ENCODE measurements around the gene OR7D2.

OR7D2 gene

DNA sequence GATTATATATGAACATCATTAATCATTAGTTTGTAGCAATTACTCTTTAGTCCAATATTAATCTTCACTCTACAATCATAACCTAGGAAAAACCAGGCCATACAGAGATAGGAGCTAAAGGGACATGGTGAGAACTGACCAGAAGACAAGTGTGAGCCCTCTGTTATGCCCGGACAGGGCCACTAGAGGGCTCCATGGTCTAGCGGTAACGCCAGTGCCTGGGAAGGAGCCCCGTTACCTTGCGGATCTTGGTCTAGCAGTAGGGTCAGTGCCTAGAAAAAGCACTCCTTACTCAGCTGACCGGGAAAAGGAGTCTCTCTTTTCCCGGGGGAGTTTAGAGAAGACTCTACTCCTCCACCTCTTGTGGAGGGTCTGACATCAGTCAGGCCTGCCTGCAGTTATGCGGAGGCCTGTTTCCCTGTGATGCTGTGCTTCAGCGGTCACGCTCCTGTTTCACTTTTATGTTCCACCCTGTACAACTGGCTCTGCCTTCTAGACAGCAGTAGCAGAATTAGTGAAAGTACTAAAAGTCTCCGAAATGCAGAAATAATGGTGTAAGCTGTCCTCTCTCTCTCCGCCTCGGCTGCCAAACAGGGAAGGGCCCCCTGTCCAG, 26.8 kb downstream of the OR7D2 start:
- peak; percentile 29 to 42 for DNase-seq (ENCODE audit: low read depth in 1 of 2, low spot score in 1 of 2)

DNA sequence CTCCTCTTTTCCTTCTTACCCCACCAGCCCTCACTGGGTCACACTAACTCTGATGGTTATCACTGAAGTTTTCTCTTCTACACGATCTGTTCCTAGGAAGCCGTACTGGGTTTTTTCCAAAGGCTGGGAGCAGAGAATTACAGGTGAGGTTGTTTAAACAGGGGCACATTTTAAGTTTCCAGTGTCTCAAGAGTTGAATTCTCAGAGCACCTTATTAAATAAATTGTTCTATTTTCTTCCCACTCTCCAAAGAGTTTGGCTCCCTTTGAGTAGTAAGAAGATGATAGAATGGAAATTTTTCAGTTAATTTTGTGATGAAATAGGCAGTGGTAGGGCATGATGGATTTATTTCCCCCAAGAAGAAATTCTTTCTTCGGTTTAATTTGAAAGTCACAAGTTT, 40.7 kb downstream of the OR7D2 start, which contains the start of gene OR7D4:
Gene OR7D4, minus strand, starts transcription at position 101 of the 400 bp plus-strand sequence. CDS start 4,752 bp downstream, outside the sequence.
- DNase-seq (ENCODE audit: low read depth in 1 of 2, low spot score in 1 of 2): no peak

Measured in activated T-helper 1 cell treated with anti-CD3 and anti-CD28 coated beads, Interleukin-2, amount 50 U/mL, for 16 hours (primary cell).